Activated CD4-positive, CD25-positive, alpha-beta regulatory T cell treated with anti-CD3 and anti-CD28 coated beads, Interleukin-2, amount 50 U/mL, for 24 hours (primary cell): Measurements from ENCODE around the gene TREH.

Experiments
- ATAC-seq, 2 donors: fragments of 150-1000 bp; cut with Tn5 transposase; one replicate each; pipeline ENCODE4 v1.10.0; 2021; ENCODE audit warnings: mild to moderate bottlenecking in 1 of 2, moderate library complexity in 1 of 2

TREH gene

GRCh38 chr11:118662401-118663271, 16.8 kb downstream of the TREH start:
- ATAC-seq = no peak

GRCh38 chr11:118661425-118662301, 17.8 kb downstream of the TREH start:
- no peak for ATAC-seq

- no peak for ATAC-seq
These were observed 18.6 kb downstream of the TREH start for GRCh38 chr11:118660681-118661424.

- no peak for ATAC-seq
These were observed 19.3 kb downstream of the TREH start for GRCh38 chr11:118659953-118660680.

- peak; percentile 92 to 94 for ATAC-seq
These were observed 20.0 kb downstream of the TREH start for GRCh38 chr11:118659314-118659952.

- no peak for ATAC-seq
These were observed 20.8 kb downstream of the TREH start for GRCh38 chr11:118658429-118659313.

- no peak for ATAC-seq
These were observed 21.6 kb downstream of the TREH start for GRCh38 chr11:118657709-118658428.

GRCh38 chr11:118657238-118657637, 22.2 kb downstream of the TREH start:
- ATAC-seq = no peak

- no peak for ATAC-seq
These were observed 22.8 kb downstream of the TREH start for GRCh38 chr11:118656563-118657165.

GRCh38 chr11:118655486-118656190, 23.8 kb downstream of the TREH start:
- no peak for ATAC-seq

- no peak for ATAC-seq
These were observed 25.6 kb downstream of the TREH start for GRCh38 chr11:118653684-118654390.

GRCh38 chr11:118652681-118653181, 26.7 kb downstream of the TREH start:
- ATAC-seq = no peak

GRCh38 chr11:118651820-118652219, 27.6 kb downstream of the TREH start:
- no peak for ATAC-seq

- no peak for ATAC-seq
These were observed 29.1 kb downstream of the TREH start for GRCh38 chr11:118650366-118650765.

- no peak for ATAC-seq
These were observed 29.5 kb downstream of the TREH start for GRCh38 chr11:118649941-118650340.

GRCh38 chr11:118648291-118648690, 31.2 kb downstream of the TREH start:
- no peak for ATAC-seq

GRCh38 chr11:118646393-118646792, 33.1 kb downstream of the TREH start:
- no peak for ATAC-seq
